Stimulated activated CD8-positive, alpha-beta memory T cell treated with anti-CD3 and anti-CD28 coated beads, Interleukin-2, amount 100 ng/mL, for 1 hour (primary cell): ENCODE data around the gene ZNF383.
"Not testable (repeated sequence)": the region's sequence is repeated elsewhere in the genome, so short reads cannot be mapped to it uniquely, and the experiment has no call there.

Source experiments
- DNase-seq, 2 donors: peaks; one replicate each; pipeline ENCODE4 v3.0.0-alpha.2; 2020; ENCODE audit warnings: low read depth in 2 of 2

Gene ZNF383

GRCh38 chr19:37217775-37218591 is at the start of gene ZNF383:
TSS of gene ZNF383 (plus strand) at chr19:37218214. CDS start at chr19:37230454, 12,240 bp downstream.
- DNase-seq: peak; percentile 64 to 65

- DNase-seq: peak; percentile 78 to 83
These were observed 45.3 kb upstream of the ZNF383 start, which contains the start of gene ZNF585A for GRCh38 chr19:37172368-37173366. TSS of gene ZNF585A (minus strand) at chr19:37172695. CDS start at chr19:37169910, 2,785 bp downstream.

GRCh38 chr19:37186071-37186470 is 31.9 kb upstream of the ZNF383 start:
- DNase-seq: not testable (repeated sequence)

GRCh38 chr19:37195248-37195647 is 22.8 kb upstream of the ZNF383 start:
- DNase-seq: not testable (repeated sequence)

- not testable (repeated sequence) for DNase-seq
These were observed 20.9 kb upstream of the ZNF383 start for GRCh38 chr19:37197115-37197514.

GRCh38 chr19:37197768-37198167 is 20.2 kb upstream of the ZNF383 start:
- DNase-seq: no peak

GRCh38 chr19:37217480-37217774 is 587 bp upstream of the ZNF383 start:
- DNase-seq: no peak

- DNase-seq: no peak
These were observed 550 bp downstream of the ZNF383 start for GRCh38 chr19:37218592-37218935.

GRCh38 chr19:37220383-37220782 is 2.4 kb downstream of the ZNF383 start:
- no peak for DNase-seq

GRCh38 chr19:37221136-37221535 is 3.1 kb downstream of the ZNF383 start:
- no peak for DNase-seq

GRCh38 chr19:37226248-37226647 is 8.2 kb downstream of the ZNF383 start:
- DNase-seq: no peak

GRCh38 chr19:37227996-37228395 is 10.0 kb downstream of the ZNF383 start:
- DNase-seq: no peak

GRCh38 chr19:37243206-37243632 is 25.2 kb downstream of the ZNF383 start:
- no peak for DNase-seq

- DNase-seq: no peak
These were observed 33.6 kb downstream of the ZNF383 start for GRCh38 chr19:37251308-37252229.

GRCh38 chr19:37263028-37263427 is 45.0 kb downstream of the ZNF383 start:
- DNase-seq: not testable (repeated sequence)

- not testable (repeated sequence) for DNase-seq
These were observed 49.0 kb downstream of the ZNF383 start for GRCh38 chr19:37267005-37267404.

- DNase-seq: not testable (repeated sequence)
These were observed 49.7 kb downstream of the ZNF383 start for GRCh38 chr19:37267755-37268154.

- not testable (repeated sequence) for DNase-seq
These were observed 62.6 kb downstream of the ZNF383 start for GRCh38 chr19:37280656-37281055.

- not testable (repeated sequence) for DNase-seq
These were observed 66.0 kb downstream of the ZNF383 start for GRCh38 chr19:37284020-37284419.

- DNase-seq: not testable (repeated sequence)
These were observed 71.2 kb downstream of the ZNF383 start for GRCh38 chr19:37289229-37289628.
